ENCODE results near the gene UNC5A. TPM values are rescaled to one million over a fixed set of nuclear protein-coding genes. Genes with fewer than 3 reads are reported as not detected.

UNC5A gene
- total and polyA plus RNA-seq, 7 donors = 0.03 to 0.25 (median 0.10) TPM; not detected in 4

GRCh38 chr5:176827736-176828414, 17.5 kb downstream of the UNC5A start:
- TF ChIP-seq CTCF (IDR thresholded peaks at IDR 0.05) = no peak
- Histone ChIP-seq H3K4me1 (no peaks in the 10 kb centered on the region), H3K4me3 (no peak overlapping the region), H3K36me3 (ENCODE audit: insufficient read depth in 1 of 2, low read depth in 1 of 2) (no peaks in the 10 kb centered on the region), H3K9me3 (no peaks in the 10 kb centered on the region), H3K27ac (no peak overlapping the region), H3K27me3 (ENCODE audit: insufficient read depth in 3 of 3, low read length in 2 of 3) (peaks cover 0 to 14% (median 5%) of the 10 kb centered on the region in 3 donors)
- 79 to 83% (median 79%) methylated on average over 13 to 14 of the region's 14 CpGs for WGBS, 3 donors
- intact Hi-C loops (cut with DNase I) = no loop called here
- ATAC-seq (no peak), DNase-seq (no peak)

GRCh38 chr5:176829320-176829719, 19.0 kb downstream of the UNC5A start:
- H3K27me3 ChIP-seq (ENCODE audit: insufficient read depth in 3 of 3, low read length in 2 of 3) = peaks cover 0 to 22% (median 7%) of the 10 kb centered on the region in 3 donors
- no peak overlapping the region for H3K4me3 ChIP-seq
- TF ChIP-seq CTCF (IDR thresholded peaks at IDR 0.05) = no peak
- H3K27ac ChIP-seq = no peak overlapping the region
- no peak for ATAC-seq
- intact Hi-C loops (cut with DNase I) = no loop called here
- H3K9me3 ChIP-seq = no peaks in the 10 kb centered on the region
- DNase-seq = no peak
- WGBS, 3 donors = 83 to 88% (median 87%) methylated on average over 2 of the region's 2 CpGs
- H3K36me3 ChIP-seq (ENCODE audit: insufficient read depth in 1 of 2, low read depth in 1 of 2) = no peaks in the 10 kb centered on the region
- H3K4me1 ChIP-seq = no peaks in the 10 kb centered on the region

GRCh38 chr5:176830422-176830994, 20.1 kb downstream of the UNC5A start:
- intact Hi-C loops (cut with DNase I) = no loop called here
- Histone ChIP-seq H3K36me3 (ENCODE audit: insufficient read depth in 1 of 2, low read depth in 1 of 2) (no peaks in the 10 kb centered on the region), H3K4me1 (no peaks in the 10 kb centered on the region), H3K9me3 (no peaks in the 10 kb centered on the region), H3K27ac (no peak overlapping the region), H3K27me3 (ENCODE audit: insufficient read depth in 3 of 3, low read length in 2 of 3) (peaks cover 0 to 20% (median 10%) of the 10 kb centered on the region in 3 donors), H3K4me3 (no peak overlapping the region)
- DNase-seq = no peak
- no peak for ATAC-seq
- TF ChIP-seq CTCF (IDR thresholded peaks at IDR 0.05) = no peak
- 89 to 92% (median 90%) methylated on average over 23 of the region's 23 CpGs for WGBS, 3 donors

- Histone ChIP-seq H3K27me3 (ENCODE audit: insufficient read depth in 3 of 3, low read length in 2 of 3) (peaks cover 0 to 20% (median 10%) of the 10 kb centered on the region in 3 donors), H3K9me3 (no peaks in the 10 kb centered on the region), H3K36me3 (ENCODE audit: insufficient read depth in 1 of 2, low read depth in 1 of 2) (no peaks in the 10 kb centered on the region), H3K27ac (no peak overlapping the region), H3K4me1 (no peaks in the 10 kb centered on the region), H3K4me3 (no peak overlapping the region)
- WGBS, 3 donors = 20 to 30% (median 25%) methylated on average over 9 of the region's 9 CpGs
- no peak for TF ChIP-seq CTCF (IDR thresholded peaks at IDR 0.05)
- ATAC-seq (no peak), DNase-seq (no peak)
- intact Hi-C loops (cut with DNase I) = no loop called here
Measured at GRCh38 chr5:176830995-176831423, 20.6 kb downstream of the UNC5A start.
